Sigmoid colon (tissue), 7 donors: ENCODE data around the gene SUSD2. TPM values are rescaled to one million over a fixed set of nuclear protein-coding genes. Genes with fewer than 3 reads are reported as not detected.

Experiments used
- DNase-seq: peaks from one replicate; pipeline ENCODE4 v3.0.0-alpha.2; 2019
- H3K27ac ChIP-seq, 4 donors: fragments of 200-600 bp; sonication (generic); one replicate each; pipeline ENCODE4 v1.5.1; 2016 to 2019; ENCODE audit warnings: mild to moderate bottlenecking in 1 of 4
- H3K27me3 ChIP-seq, 3 donors: fragments of 200-600 bp; sonication (generic); one replicate each; pipeline ENCODE4 v1.5.1; 2019; ENCODE audit warnings: mild to moderate bottlenecking in 1 of 3
- H3K36me3 ChIP-seq, 4 donors: fragments of 200-600 bp; sonication (generic); one replicate each; pipeline ENCODE4 v1.5.1; 2016 to 2019
- H3K4me1 ChIP-seq, 4 donors: fragments of 200-600 bp; sonication (generic); one replicate each; pipeline ENCODE4 v1.5.1; 2017 to 2019
- H3K4me3 ChIP-seq, 4 donors: fragments of 200-600 bp; sonication (generic); one replicate each; pipeline ENCODE4 v1.5.1; 2017 to 2019; ENCODE audit warnings: mild to moderate bottlenecking in 2 of 4, moderate library complexity in 1 of 4
- H3K9me3 ChIP-seq, 4 donors: fragments of 200-600 bp in 3 of 4; sonication (generic) in 3 of 4; one replicate each; pipeline versions ENCODE4 v1.5.1 to v1.6.1; 2013 to 2019
- CTCF ChIP-seq, 4 experiments: fragments of 450-650 bp in 3 of 4; fragments of 200-600 bp in 1 of 4; IDR thresholded peaks; one replicate each; pipeline ENCODE4 v1.5.1; 2016 to 2019; ENCODE audit warnings: antibody characterized with exemption in 4 of 4, mild to moderate bottlenecking in 3 of 4, moderate library complexity in 2 of 4
- EP300 ChIP-seq, 4 donors: sonication (generic); formaldehyde crosslinking; IDR thresholded peaks; one replicate each; pipeline ENCODE4 v1.6.1; 2017; ENCODE audit warnings: antibody characterized with exemption in 4 of 4
- POLR2A ChIP-seq, 2 donors: fragments of 450-650 bp; IDR thresholded peaks; one replicate each; pipeline ENCODE4 v1.6.1; 2016; ENCODE audit warnings: antibody characterized with exemption in 2 of 2, mild to moderate bottlenecking in 2 of 2, moderate library complexity in 2 of 2
- POLR2AphosphoS5 ChIP-seq, 4 donors: sonication (generic); formaldehyde crosslinking; IDR thresholded peaks; one replicate each; pipeline ENCODE4 v1.6.1; 2017; ENCODE audit warnings: antibody characterized with exemption in 4 of 4
- WGBS, 2 donors: extraction: QIAGEN DNeasy Blood & Tissue Kit; methylation state at CpG; one replicate each; pipeline ENCODE4 v1.1.7; 2013; 5-methylcytosine and 5-hydroxymethylcytosine counted together
- intact Hi-C: fragments of 100-400 bp; cut with DNase I; formaldehyde crosslinking; loops from one replicate; pipeline ENCODE4 v1.15.1; 2023
- polyA plus RNA-seq, 3 donors: library from polyadenylated mRNA; stranded (reverse); fragments of 200-250 nt; gene quantifications; one replicate each; pipeline ENCODE4 v1.2.3, GENCODE V29; 2013
- total RNA-seq, 4 donors: library from RNA; depleted of rRNA; stranded (reverse); fragments of >200 nt; gene quantifications; one replicate each; pipeline ENCODE4 v1.1.0, GENCODE V29; 2016
- donor health status: healthy with polysubstance abuse.
- donor health status: Bipolar disorder and iron deficiency.
- donor health status: healthy.

Gene SUSD2
- total and polyA plus RNA-seq, 7 donors: 1.2 to 8.6 (median 3.0) TPM; not detected in 2

DNA sequence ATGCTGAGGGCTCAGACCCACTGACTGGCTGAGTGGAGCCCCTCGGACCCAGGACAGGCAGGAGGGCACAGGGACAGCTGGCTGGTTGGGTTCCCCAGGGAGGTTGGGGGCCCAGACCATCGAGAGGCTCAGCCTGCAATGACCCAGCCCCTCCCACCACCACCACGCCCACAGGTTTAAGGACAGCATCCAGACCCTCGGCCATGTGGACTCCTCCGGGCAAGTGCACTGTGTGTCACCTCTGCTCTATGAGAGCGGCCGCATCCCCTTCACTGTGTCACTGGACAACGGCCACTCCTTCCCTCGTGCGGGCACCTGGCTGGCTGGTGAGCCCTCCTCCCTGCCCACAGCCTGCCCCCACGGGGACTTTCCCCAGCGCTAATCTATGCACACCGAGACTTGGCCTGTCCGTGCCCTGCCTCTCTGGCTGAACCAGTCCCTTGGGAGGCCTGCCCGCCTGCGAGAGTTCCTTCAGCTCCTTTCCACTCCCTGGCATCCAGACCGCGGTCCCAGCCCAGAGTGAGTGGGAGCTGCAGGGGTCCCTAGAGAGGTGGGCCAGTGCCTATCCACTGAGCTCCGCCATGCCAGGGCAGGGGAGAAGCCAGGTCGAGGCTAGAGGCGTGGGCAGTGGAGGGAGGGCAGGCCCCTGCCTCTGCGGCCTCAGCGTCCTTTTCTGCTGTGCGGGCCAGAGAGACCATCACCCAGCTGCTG lies 2.2 kb downstream of the SUSD2 start:
- intact Hi-C loops: no loop called here
- Histone ChIP-seq H3K4me1 (peaks cover 0 to 31% (median 19%) of the 10 kb centered on the region in 4 donors), H3K27ac (no peak overlapping the region), H3K27me3 (no peaks in the 10 kb centered on the region), H3K9me3 (no peaks in the 10 kb centered on the region), H3K4me3 (no peak overlapping the region), H3K36me3 (peaks cover 0 to 5% (median under 1%) of the 10 kb centered on the region in 4 donors)
- DNase-seq: peak; percentile 56
- no peak for TF ChIP-seq EP300 (IDR thresholded peaks at IDR 0.05)
- no peak for TF ChIP-seq CTCF (IDR thresholded peaks at IDR 0.05)
- no peak for TF ChIP-seq POLR2A (IDR thresholded peaks at IDR 0.05)
- TF ChIP-seq POLR2AphosphoS5 (IDR thresholded peaks at IDR 0.05): no peak
- WGBS, 2 donors: 79 to 82% methylated on average over 24 of the region's 24 CpGs

GRCh38 chr22:24184057-24184798 lies 2.9 kb downstream of the SUSD2 start:
- WGBS, 2 donors: 93% methylated on average over 16 of the region's 16 CpGs
- peaks cover 0 to 5% (median 0%) of the 10 kb centered on the region in 4 donors for H3K36me3 ChIP-seq
- DNase-seq: peak; percentile 56
- no peak overlapping the region for H3K4me3 ChIP-seq
- H3K27me3 ChIP-seq: no peaks in the 10 kb centered on the region
- H3K4me1 ChIP-seq: peaks cover 0 to 30% (median 21%) of the 10 kb centered on the region in 4 donors
- no peaks in the 10 kb centered on the region for H3K9me3 ChIP-seq
- TF ChIP-seq EP300 (IDR thresholded peaks at IDR 0.05) (no peak), POLR2A (IDR thresholded peaks at IDR 0.05) (no peak), POLR2AphosphoS5 (IDR thresholded peaks at IDR 0.05) (no peak), CTCF (IDR thresholded peaks at IDR 0.05) (no peak)
- no peak overlapping the region for H3K27ac ChIP-seq
- intact Hi-C loops: no loop called here

DNA sequence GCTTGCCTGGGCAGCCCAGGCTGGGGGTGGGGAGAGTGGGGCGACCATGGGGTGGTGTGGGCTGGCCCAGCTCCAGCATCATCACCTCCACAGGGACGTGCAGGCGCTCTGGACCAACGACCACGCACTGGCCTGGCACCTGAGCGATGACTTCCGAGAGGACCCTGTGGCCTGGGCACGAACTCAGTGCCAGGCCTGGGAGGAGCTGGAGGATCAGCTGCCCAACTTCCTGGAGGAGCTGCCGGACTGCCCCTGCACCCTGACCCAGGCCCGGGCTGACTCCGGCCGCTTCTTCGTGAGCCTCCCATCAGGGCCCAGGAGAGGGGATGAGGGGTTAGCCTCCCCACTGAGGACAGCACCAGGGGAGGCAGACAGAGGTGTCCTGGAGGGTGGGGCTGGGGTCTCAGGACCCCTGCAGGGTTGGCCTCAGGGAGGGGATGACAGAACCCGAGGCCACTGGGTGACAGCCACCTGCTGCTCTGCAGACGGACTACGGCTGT lies 3.8 kb downstream of the SUSD2 start:
- no peaks in the 10 kb centered on the region for H3K9me3 ChIP-seq
- H3K4me3 ChIP-seq: no peak overlapping the region
- peaks cover 0 to 5% (median 0%) of the 10 kb centered on the region in 4 donors for H3K36me3 ChIP-seq
- peak; percentile 55 for DNase-seq
- peaks cover 0 to 39% (median 29%) of the 10 kb centered on the region in 4 donors for H3K4me1 ChIP-seq
- 87 to 92% methylated on average over 16 of the region's 16 CpGs for WGBS, 2 donors
- no peaks in the 10 kb centered on the region for H3K27me3 ChIP-seq
- no peak overlapping the region for H3K27ac ChIP-seq
- intact Hi-C loops: no loop called here
- TF ChIP-seq CTCF (IDR thresholded peaks at IDR 0.05) (no peak), POLR2A (IDR thresholded peaks at IDR 0.05) (no peak), EP300 (IDR thresholded peaks at IDR 0.05) (no peak), POLR2AphosphoS5 (IDR thresholded peaks at IDR 0.05) (no peak)

- WGBS, 2 donors: 93 to 95% methylated on average over 51 of the region's 51 CpGs
- no peak for TF ChIP-seq CTCF (IDR thresholded peaks at IDR 0.05)
- TF ChIP-seq POLR2AphosphoS5 (IDR thresholded peaks at IDR 0.05): no peak
- TF ChIP-seq EP300 (IDR thresholded peaks at IDR 0.05): no peak
- no peak for TF ChIP-seq POLR2A (IDR thresholded peaks at IDR 0.05)
- H3K4me1 ChIP-seq: peaks cover 0 to 41% (median 30%) of the 10 kb centered on the region in 4 donors
Measured at GRCh38 chr22:24185501-24186351, 4.4 kb downstream of the SUSD2 start.

More at GRCh38 chr22:24185501-24186351, 4.4 kb downstream of the SUSD2 start:
- no peak overlapping the region for H3K4me3 ChIP-seq
- no peaks in the 10 kb centered on the region for H3K27me3 ChIP-seq
- DNase-seq: peak; percentile 59
- H3K27ac ChIP-seq: no peak overlapping the region
- intact Hi-C loops: no loop called here
- H3K9me3 ChIP-seq: no peaks in the 10 kb centered on the region
- H3K36me3 ChIP-seq: peaks cover 0 to 5% (median 0%) of the 10 kb centered on the region in 4 donors
